Endometrial microvascular endothelial cells (primary cell): ENCODE results near the gene PLXNC1. TPM values are rescaled to one million over a fixed set of nuclear protein-coding genes. Genes with fewer than 3 reads are reported as not detected.

Source experiments
- in situ Hi-C: cut with HindIII; loops from 2 replicates; pipeline ENCODE4 v1.10.0; 2017; ENCODE audit warnings: low sequenced_read_pairs, low pct_unique_long_range_greater_than_20kb; ENCODE audit errors: inconsistent ontology term
- total RNA-seq: library from RNA; depleted of rRNA; stranded (reverse); fragments of >200 nt; gene quantifications from one replicate; pipeline ENCODE4 v1.2.3, GENCODE V29; 2015; ENCODE audit errors: inconsistent ontology term

PLXNC1 gene
- total RNA-seq, 1 donor from 2014 or later: 0.09 TPM

DNA sequence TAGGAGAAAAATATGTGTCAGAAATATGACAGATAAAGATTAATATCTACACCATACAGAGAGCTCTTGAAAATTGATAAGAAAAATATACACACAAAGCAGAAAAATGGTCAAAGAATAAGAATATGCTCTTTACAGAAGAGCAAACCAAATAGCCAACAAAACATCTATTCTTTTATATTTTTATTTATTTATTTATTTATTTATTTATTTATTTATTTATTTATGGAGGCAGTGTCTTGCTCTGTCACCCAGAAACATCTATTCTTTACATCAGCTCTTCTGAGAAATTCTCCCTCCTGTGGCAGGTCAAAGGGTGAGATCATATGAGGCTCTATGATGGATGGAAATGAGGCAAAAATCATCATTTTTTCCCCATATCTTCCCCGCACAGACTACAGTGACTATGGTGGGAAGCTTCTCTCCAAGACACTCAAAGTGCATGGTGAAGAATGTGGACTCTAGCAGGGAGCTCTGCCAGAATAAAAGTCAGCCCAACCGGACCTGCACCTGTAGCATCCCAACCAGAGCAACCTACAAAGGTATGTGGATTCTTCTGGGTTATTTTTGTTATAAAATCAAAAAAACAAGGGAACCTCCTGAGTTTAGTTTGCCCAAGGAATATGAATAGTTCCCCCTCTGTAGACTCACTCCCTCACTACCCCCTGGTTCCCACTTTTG is 71.4 kb downstream of the PLXNC1 start:
- in situ Hi-C loops: no loop called here

DNA sequence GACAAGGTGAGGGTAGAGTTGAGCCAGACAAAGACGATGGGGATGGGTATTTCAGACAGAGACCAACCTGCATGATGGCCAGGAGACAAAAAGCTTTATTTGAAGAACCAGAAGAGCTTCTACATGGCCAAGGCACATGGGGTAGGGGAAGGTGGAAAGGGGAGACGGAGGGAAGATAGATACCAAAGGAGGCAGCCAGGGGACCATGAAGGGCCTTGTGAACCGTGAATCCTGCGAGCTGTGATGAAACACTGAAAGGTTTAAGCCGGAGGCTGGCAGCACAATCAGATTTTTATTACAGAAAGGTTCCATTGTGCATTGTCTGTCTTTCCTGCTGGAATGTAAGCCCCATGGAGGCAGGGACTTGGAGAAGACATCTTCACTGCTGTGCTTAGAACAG is 72.4 kb downstream of the PLXNC1 start:
- in situ Hi-C loops: no loop called here

DNA sequence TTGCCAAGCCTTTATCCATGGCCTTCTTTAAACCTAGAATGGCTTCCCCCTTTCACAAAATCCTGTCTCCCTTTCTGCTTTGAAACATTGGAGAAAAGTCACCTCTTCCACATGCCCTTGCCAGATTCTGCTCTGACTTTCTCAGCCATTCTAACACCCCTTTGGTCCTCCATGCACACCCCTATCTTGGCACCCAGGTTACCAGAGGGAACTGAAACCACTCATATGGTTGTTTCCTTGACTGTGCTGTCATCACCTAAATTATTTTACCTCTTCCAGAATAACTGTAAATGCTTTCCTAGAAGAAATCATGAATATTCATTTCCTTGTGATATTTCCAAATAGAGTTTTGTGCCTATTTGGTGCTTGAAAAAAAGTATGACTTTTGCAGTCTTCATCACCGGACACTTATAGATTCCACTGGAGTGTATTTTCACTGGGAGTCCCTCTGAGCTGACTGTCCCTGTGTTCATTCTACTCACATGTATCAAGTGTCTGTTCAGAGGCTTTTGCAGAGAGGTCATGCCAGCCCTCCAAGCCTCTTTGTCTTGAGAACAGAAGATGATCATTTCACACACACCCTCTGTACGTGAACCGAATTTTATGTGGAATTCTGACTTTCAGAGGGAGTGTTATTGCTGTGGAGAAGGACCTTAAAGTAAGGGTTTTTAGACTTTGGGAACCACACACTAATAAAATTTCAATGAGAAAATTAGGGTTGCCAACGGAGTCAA is 74.1 kb downstream of the PLXNC1 start:
- in situ Hi-C loops: no loop called here

DNA sequence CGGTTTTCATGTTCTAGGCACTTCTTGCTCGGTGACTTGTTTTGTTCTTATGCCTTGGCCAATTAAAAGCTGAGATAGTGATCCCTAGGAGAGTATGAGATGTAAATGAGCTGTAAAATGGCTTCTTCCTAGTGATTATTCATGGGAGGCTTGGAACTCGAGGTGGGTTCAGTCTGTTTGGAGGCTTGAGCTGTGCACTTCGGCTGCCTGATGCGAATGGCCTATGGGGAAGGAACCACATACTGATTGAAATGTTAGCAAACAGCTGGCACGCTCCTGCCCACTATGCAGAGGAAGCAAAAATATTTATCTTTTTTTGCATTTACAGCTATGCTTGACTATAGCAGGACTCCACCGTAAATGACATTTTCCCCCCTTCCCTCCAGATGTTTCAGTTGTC is 75.5 kb downstream of the PLXNC1 start:
- in situ Hi-C loops: no loop called here

DNA sequence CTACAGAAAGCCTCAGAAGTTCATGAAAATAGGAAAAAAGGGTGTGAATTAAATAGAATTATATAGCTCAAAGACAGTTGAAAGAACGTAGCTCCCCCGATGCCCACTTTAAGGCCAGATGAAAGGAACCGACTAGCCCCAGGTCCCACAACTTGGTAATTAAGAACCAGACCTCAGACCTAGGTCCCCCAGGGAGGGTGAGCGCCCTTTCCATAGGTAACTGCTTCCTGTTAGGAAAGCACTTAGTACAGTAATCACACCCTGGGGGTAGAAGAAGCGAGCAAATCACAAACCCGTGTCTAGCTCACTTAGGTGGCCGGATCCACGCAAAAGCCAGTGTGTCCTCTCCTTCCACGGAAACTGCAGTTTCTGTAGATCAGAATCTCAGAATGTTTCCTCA is 77.1 kb downstream of the PLXNC1 start:
- in situ Hi-C loops: no loop called here

DNA sequence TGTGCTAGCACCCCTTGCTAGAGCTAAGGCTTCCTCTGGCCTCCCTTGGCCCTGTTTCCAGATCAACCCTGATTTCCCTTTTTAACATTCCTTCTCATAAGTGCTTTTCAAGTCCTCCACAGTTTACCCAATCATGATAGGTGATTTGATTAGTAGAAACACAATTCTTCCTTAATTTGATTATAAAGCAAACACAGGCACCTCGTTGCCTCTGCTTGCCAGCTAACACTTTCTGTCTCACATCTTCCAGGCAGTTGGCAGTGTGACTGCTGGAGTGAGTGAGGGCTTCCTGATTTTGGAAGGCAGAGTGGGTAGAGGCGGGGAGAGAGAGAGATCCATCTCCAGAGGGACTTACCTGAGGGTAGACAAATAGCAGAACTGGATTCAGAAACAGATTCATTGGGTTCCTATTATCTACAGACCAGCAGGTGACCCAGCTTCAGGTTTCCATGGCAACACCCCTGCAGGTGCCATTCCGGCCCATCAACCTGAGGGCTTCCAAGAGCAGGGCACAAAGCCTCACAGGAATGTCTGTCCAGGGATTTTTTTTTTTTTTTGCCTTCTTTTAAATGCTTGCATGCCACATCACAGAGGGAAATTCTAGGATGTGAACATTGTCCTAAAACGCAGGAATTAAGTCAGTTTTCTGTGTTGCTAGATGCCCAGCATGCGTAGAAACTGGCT is 77.7 kb downstream of the PLXNC1 start:
- in situ Hi-C loops: no loop called here

DNA sequence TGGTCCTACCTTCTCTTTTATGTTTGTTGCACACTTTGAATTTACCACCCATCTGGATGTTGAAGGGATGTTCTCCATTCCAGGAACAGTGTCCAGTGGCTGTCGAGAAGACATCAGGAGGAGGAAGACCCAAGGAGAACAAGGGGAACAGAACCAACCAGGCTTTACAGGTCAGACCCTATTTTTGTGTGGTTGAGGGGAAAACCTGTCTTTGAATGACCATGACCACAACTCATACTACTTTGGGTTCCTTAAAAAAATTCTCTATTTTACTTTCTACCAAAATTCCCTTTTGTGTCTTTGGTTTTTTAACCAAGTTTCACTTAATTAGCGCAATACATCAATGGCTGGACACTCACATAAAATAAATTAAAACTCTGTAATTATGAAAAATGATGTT is 78.7 kb downstream of the PLXNC1 start:
- in situ Hi-C loops: no loop called here

DNA sequence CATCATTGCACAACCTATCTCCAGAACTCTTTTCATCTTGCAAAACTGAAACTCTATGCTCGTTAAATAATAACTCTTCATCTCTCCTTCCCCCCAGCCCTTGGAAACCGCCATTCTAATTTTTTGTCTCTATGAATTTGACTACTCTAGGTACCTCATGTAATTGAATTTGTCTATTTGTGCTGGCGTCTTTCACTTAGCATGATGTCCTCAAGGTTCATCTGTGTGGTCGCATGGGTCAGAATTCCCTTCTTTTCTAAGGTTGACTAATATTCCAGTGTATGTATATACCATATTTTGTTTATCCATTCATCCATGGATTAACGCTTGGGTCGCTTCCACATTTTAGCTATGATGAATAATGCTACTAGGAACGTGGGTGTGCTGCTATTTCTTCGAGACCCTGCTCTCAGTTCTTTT is 80.1 kb downstream of the PLXNC1 start:
- in situ Hi-C loops: no loop called here

DNA sequence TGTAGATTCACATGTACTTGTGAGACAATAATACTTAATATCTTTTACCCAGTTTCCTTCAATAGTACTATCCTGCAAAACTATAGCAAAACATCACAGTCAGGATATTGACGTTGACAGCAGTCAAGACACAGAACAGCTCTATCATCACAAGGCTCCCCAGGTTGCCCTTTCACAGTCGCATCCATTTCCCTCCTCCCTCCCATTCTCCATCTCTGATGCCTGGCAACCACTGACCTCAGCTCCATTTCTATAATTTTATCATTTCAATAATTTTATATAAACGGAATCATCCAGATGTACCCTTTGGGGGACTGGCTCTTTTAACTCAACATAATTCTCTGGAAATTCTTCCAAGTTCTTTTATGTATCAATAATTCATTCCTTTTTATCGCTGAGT is 81.5 kb downstream of the PLXNC1 start:
- in situ Hi-C loops: no loop called here

DNA sequence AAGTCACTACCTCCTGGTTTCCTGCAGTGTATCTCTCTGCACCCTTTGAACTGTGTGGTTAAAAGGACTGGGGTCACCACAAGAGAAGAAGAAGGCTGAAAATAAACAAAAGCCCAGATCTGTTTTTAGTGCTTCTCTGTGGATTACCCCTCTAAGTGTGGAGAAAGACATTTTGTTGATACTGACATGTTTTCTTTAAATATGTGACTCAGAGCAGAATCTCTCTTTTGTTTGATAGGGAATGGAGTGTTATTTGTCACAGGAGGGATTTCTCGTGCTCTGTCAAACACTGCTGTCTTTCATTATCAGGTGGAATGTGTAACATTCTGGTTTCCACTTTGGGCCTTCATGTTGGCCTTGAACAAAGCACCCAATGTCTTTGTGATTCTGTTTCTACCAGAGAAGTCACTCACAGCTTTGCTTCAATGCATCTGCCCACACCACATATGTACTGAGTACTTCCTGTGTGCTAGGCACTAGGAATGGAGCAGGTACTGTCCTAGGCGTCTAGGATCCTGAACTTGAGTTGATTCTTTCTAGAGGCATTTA is 82.1 kb downstream of the PLXNC1 start:
- in situ Hi-C loops: no loop called here

DNA sequence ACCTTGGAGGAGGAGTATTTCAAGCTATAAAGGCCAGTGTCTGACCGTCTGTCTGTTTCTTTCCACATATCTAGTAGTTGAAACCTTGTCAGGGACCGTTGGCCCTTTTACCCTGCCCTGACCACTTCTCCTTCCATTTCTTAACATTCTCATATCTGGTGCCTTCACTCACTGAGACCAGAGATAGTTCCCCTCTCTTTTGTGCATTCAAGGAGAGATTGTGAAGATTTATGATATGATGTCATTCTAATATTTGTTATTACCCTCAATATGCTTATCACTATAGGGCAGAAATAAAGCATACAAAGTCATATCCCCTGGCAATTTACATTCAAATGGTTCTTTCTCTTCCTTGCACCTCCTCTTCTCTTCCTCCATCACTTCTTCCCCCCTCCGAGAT is 83.3 kb downstream of the PLXNC1 start:
- in situ Hi-C loops: no loop called here

DNA sequence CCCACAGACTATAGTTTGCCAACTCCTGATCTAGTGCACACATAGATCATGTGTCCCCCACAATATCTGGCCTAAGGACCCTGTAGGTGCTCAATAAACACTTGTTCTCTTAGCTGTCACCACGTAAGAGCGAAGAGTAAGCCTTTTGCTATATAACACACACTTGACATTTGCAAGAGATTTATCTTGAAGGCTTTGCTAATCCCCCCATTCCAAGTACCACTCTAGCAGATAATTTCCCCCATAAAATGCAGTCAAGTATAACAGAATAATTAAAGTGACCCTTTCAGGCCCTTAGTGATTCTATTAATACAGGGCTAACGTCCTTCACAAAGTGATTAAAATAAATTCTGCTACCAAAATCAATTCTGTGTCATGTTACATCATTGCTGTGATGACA is 87.5 kb downstream of the PLXNC1 start:
- in situ Hi-C loops: no loop called here

DNA sequence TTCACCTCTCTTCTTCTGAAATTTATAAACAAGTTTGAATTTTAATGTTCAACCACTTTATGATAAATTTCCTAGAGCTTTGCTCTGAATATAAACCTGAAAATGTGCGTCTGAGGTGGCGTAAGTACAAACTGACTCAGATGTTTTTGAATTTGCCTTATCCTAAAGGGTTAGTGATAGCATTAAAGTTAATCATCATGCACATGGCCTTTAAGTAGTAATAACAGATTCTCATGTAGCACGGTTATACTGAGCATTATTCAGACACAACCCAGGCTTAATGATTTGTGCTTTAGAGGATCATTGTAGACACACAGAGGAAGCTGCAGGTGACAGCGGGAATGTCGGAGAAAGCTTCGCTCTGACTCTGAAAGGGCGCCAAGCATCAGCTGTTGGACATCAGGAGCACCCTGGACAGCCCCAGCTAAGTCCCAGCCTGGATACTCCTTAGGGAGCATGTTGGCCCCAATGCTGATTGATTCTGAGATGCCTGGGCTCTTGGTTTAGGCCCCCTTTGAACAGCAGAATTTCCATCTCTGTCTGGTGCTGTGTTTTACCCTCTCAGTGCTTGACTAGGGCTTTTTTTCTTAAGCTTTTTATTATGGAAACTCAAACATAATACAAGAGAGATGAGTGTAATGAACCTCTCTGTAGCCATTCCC is 91.1 kb downstream of the PLXNC1 start:
- in situ Hi-C loops: no loop called here

DNA sequence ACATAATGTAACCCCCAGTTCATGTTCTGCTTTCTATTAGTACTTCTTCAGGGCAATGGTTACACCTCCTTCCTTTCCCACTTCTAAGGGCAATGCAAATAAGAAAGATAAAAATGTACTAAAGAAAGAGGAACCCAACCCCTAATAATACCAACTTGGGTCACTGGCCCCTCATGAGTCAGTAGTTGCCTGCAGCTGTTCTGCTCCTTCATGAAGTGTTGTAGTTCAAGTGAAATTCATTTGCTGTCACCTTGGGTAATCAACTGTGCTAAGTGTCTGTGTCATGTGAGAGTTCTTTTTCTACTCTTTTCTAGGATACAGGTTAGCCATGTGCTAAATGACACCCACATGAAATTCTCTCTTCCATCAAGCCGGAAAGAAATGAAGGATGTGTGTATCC is 91.8 kb downstream of the PLXNC1 start:
- in situ Hi-C loops: no loop called here

DNA sequence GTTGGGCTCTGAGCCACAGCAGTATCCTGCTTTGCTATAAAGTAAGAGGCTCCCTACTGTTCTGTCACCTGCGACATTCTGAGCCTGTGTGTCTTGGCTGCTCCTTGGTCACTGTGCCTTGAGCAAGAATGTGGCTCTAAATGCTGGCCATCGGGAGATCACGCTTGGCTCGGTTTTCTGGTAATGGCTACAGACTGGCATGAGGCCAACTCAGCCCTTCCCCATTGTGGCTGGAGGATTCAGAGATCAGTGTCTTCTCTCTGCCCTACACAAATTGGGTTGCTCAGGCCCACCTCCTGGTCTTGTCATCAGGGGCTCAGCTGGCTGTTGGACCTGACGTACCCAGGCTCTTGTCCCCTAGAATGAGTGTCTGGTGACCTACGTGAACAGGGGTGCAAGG is 94.5 kb downstream of the PLXNC1 start:
- in situ Hi-C loops: no loop called here

DNA sequence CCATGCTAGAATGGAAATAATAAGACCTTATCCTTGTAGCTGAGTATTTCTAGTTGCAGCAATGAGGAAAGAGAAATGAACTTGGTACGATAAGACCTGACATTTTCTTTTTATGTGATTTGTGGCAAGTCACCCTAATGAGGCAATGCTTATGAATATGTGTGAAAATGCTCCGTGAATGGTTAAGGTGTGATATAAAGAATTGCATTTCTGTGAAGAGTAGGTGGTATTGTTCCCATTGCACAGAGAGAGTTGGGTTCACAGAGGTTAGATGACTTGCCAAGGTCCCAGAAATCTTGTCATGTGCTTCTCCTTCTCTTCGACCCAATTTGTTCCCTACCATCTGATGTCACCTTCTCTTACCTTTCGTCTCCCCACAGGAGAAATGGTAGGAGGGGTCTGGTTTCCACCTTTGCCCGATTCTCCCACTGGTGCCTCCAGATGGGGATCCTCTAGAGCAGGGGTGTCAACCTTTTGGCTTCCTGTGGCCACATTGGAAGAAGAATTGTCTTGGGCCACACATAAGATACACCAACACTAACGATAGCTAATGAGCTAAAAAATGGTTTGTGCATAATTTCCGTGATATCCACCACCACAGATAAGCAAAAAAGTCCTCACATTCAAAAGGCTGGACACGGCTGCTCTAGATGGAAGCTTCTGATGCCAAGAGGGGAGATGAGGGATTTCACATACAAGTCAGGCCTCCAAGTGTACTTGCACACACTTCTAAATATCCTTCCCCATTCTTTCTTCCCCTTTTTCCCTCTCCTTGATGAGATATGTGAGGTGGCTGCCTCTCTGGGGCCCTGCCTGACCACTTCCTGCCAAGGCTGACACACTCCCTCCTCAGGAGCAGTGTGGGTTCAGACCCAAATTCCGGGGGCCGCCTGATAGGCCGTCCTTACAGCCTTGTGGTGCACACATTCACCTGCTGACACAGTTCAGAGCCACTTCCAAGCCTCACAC is 96.1 kb downstream of the PLXNC1 start:
- in situ Hi-C loops: no loop called here

DNA sequence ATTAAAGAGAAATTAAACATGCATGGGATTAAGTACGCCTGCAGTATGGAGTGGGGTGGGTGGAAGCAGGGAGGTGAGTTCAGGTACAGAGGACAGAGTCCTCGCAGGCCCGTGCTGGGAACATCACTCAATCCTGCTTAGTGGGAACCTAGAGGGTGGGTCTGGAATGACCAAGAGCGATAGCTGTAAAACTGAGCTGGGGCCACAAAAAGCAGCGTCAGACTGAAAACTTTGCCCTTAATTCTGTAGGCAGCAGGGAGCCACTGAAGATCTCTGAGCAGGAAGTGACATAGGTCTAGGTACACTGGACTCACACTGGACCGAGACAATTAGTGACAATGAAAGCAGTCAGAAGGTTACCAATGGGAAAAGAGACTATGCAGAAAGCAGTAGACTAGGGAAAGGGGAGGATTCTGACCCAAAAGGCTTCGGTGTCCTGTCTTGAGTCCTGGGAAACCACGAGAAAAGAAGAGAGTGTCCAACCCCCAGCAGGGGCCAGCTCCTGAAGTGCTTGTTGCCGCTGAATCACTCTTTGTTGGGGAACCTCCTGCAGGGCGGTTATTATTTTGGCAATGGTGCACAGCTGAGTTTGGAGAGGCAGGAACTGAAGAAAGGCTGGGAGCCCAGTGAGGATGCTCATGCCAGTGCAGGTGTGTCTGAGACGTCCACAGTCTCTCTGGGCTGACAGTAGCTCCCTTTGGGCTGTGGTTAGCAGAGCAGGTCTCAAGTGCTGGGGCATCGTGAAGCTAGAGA is 97.4 kb downstream of the PLXNC1 start:
- in situ Hi-C loops: no loop called here

DNA sequence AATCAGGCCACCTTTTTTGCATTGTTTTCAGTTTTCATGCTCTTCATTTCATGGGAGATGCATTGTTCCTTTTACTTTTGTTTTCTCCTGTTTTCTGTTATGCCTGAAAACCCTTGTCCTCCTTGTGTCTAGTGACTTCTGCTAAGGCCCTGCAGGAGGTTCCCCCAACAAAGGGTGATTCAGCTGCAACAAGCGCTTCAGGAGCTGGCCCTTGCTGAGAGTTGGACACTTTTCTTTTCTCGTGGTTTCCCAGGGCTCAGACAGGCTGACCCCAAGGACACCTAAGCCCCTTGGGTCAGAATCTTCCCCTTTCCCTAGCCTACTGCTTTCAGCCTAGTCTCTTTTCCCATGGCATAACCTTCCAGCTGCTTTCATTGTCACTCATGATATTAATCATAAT is 98.9 kb downstream of the PLXNC1 start:
- in situ Hi-C loops: no loop called here
